Measurements from ENCODE around the gene KRTAP5-4. TPM values are rescaled to one million over a fixed set of nuclear protein-coding genes. Genes with fewer than 3 reads are reported as not detected.
"Not testable (repeated sequence)": the region's sequence is repeated elsewhere in the genome, so short reads cannot be mapped to it uniquely, and the experiment has no call there.

The KRTAP5-4 gene
- total RNA-seq, 1 donor from 2014 or later = not detected

DNA sequence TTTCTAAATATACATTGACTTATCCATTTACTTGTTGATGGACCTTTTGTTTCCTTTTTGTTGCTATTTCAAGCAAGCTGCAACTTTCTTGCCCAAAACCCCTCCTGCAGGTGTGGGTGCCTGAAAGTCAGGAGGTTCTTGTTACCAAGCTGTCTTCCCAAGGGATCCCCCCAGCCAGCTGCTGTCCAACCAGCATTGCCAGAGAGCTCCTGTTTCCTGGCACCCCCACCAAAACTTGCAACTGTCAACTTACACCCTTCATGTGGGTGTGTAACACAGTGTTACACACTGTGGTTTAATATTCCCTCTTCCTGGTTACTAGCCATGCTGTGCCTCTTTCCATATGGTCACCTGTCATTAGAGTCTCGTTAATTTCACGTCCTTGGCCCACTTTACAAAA, 35.2 kb downstream of the KRTAP5-4 start:
- TF ChIP-seq, protein P1, sequence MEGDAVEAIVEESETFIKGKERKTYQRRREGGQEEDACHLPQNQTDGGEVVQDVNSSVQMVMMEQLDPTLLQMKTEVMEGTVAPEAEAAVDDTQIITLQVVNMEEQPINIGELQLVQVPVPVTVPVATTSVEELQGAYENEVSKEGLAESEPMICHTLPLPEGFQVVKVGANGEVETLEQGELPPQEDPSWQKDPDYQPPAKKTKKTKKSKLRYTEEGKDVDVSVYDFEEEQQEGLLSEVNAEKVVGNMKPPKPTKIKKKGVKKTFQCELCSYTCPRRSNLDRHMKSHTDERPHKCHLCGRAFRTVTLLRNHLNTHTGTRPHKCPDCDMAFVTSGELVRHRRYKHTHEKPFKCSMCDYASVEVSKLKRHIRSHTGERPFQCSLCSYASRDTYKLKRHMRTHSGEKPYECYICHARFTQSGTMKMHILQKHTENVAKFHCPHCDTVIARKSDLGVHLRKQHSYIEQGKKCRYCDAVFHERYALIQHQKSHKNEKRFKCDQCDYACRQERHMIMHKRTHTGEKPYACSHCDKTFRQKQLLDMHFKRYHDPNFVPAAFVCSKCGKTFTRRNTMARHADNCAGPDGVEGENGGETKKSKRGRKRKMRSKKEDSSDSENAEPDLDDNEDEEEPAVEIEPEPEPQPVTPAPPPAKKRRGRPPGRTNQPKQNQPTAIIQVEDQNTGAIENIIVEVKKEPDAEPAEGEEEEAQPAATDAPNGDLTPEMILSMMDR (conservative IDR thresholded peaks at IDR 0.05) = no peak
- Mint-ChIP-seq H3K4me3 (no peak overlapping the region), H3K36me3 (ENCODE audit: low read depth) (no peaks in the 10 kb centered on the region), H3K27me3 (ENCODE audit: low read depth) (peaks cover 36% of the 10 kb centered on the region), H3K27ac (ENCODE audit: unreplicated experiment) (no peak overlapping the region), H3K4me1 (no peaks in the 10 kb centered on the region), H3K9me3 (peaks cover 4% of the 10 kb centered on the region)
- DNase-seq (ENCODE audit: low read depth, low spot score) = no peak

DNA sequence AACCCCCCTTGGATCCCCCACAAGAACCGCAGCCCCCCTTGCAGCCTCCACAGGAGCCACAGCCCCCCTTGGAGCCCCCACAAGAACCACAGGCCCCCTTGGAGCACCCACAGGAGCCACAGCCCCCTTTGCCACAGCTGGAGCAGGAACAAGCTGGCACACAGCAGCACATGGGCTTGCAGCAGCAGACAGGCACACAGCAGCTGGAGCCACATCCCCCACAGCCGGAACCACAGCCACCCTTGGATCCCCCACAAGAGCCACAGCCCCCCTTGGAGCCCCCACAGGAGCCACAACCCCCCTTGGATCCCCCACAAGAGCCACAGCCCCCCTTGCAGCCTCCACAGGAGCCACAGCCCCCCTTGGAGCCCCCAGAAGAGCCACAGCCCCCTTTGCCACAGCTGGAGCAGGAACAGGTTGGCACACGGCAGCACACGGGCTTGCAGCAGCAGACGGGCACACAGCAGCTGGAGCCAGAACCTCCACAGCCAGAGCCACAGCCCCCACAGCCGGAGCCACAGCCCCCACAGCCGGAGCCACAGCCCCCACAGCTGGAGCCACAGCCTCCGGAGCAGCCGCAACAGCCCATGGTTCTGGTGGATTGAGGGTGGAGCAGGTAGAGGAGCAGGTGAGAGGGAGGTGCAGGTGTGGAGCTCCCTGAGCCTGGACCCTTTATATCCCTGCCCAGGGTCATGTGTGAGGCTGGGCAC, 37.1 kb downstream of the KRTAP5-4 start, which contains the start of gene KRTAP5-1:
TSS of gene KRTAP5-1 (minus strand) at position 623 of the 710 bp plus-strand sequence. CDS start at position 589, 34 bp downstream.
- peaks cover 27% of the 10 kb centered on the region for H3K27me3 Mint-ChIP-seq (ENCODE audit: low read depth)
- H3K9me3 Mint-ChIP-seq; H3K4me3 Mint-ChIP-seq; DNase-seq (ENCODE audit: low read depth, low spot score); H3K4me1 Mint-ChIP-seq; H3K36me3 Mint-ChIP-seq (ENCODE audit: low read depth); H3K27ac Mint-ChIP-seq (ENCODE audit: unreplicated experiment): not testable (repeated sequence)

DNA sequence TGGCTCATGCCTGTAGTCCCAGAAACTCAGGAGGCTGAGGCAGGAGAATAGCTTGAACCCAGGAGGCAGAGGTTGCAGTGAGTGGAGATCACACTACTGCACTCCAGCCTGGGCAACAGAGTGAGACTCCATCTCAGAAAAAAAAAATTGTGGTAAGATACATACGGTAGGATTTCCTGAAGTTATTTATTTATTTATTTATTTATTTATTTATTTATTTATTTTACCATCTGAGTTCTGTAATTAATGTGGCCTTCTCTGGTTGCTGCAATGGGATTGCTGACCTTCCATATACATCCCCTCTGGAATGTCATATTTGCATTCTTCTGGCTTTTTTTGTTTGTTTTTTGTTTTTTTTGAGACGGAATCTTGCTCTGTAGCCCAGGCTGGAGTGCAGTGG, 39.0 kb downstream of the KRTAP5-4 start:
- H3K4me3 Mint-ChIP-seq; H3K27ac Mint-ChIP-seq (ENCODE audit: unreplicated experiment); DNase-seq (ENCODE audit: low read depth, low spot score); H3K4me1 Mint-ChIP-seq; H3K36me3 Mint-ChIP-seq (ENCODE audit: low read depth); H3K9me3 Mint-ChIP-seq: not testable (repeated sequence)
- H3K27me3 Mint-ChIP-seq (ENCODE audit: low read depth) = peaks cover 31% of the 10 kb centered on the region

DNA sequence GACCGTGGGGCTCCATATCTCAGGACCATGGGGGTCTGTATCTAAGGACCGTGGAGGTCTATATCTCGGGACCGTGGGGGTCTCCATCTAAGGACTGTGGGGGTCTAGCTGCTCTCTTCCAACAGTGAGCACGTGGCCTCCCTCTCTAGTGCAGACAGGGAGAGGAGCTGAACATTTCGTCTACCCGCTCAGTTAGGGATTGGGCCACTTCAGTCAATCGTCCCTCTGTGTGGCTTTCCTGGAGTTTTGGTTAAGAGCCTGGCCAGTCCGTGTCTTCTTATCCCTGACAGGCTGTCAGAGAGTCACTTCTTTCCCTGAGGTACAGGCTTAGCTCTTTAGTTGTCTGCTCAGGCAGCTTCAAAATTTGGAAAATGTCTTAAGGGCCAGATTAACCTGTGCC, 40.0 kb downstream of the KRTAP5-4 start:
- H3K36me3 Mint-ChIP-seq (ENCODE audit: low read depth) = no peaks in the 10 kb centered on the region
- H3K27ac Mint-ChIP-seq (ENCODE audit: unreplicated experiment) = no peak overlapping the region
- no peak overlapping the region for H3K4me3 Mint-ChIP-seq
- H3K27me3 Mint-ChIP-seq (ENCODE audit: low read depth) = peaks cover 28% of the 10 kb centered on the region
- no peaks in the 10 kb centered on the region for H3K4me1 Mint-ChIP-seq
- TF ChIP-seq, protein P1 (conservative IDR thresholded peaks at IDR 0.05) = no peak
- DNase-seq (ENCODE audit: low read depth, low spot score) = no peak
- H3K9me3 Mint-ChIP-seq = peaks cover 10% of the 10 kb centered on the region

DNA sequence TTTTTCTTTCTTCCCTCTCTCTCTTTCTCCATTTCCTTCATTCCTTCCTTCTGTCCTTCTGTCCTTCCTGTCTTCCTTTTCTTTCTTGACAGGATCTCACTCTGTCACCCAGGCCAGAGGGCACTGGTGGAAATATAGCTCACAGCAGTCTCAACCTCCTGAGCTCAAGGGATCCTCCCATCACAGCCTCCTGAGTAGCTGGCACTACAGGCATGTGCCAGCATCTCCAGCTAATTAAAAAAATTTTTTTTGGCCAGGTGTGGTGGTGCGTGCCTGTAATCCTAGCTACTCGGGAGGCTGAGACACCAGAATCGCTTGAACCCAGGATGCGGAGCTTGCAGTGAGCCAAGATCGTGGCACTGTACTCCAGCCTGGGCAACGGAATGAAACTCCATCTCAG, 45.1 kb downstream of the KRTAP5-4 start:
- no peak for DNase-seq (ENCODE audit: low read depth, low spot score)
- no peak overlapping the region for H3K27ac Mint-ChIP-seq (ENCODE audit: unreplicated experiment)
- H3K9me3 Mint-ChIP-seq = peaks cover 7% of the 10 kb centered on the region
- H3K4me3 Mint-ChIP-seq = no peak overlapping the region
- no peaks in the 10 kb centered on the region for H3K4me1 Mint-ChIP-seq
- H3K27me3 Mint-ChIP-seq (ENCODE audit: low read depth) = peaks cover 48% of the 10 kb centered on the region
- H3K36me3 Mint-ChIP-seq (ENCODE audit: low read depth) = no peaks in the 10 kb centered on the region
- TF ChIP-seq, protein P1 (conservative IDR thresholded peaks at IDR 0.05) = no peak

DNA sequence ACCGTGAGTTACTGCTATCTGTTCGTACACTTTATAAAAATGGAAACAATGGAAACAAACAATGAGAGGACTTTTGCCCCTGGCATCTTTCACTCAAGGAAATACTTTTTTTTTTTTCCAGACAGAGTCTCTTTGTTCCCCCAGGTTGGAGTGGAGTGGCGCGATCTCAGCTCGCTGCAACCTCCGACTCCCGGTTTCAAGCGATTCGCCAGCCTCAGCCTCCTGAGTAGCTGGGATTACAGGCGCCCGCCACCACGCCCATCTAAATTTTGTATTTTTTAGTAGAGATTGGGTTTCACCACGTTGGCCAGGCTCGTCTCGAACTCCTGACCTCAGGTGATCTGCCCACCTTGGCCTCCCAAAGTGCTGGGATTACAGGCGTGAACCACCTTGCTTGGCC, 46.2 kb downstream of the KRTAP5-4 start:
- H3K27ac Mint-ChIP-seq (ENCODE audit: unreplicated experiment) = not testable (repeated sequence)
- peaks cover 50% of the 10 kb centered on the region for H3K27me3 Mint-ChIP-seq (ENCODE audit: low read depth)

DNA sequence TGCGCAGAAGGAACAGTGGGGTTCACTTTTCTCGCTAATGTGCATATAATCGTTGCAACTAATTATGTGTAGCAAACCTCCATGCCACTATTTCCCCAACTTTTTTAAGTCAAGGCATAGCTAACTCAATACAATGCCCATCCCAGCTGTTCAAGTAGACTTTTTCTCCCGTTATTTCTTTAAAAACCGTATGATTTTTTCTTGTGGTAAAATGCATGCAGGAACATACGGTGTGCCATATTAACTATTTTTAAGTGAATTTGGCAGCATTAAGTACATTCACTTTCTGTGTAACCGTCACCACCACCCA, 47.0 kb downstream of the KRTAP5-4 start:
- no peaks in the 10 kb centered on the region for H3K36me3 Mint-ChIP-seq (ENCODE audit: low read depth)
- no peak overlapping the region for H3K27ac Mint-ChIP-seq (ENCODE audit: unreplicated experiment)
- DNase-seq (ENCODE audit: low read depth, low spot score) = no peak
- peaks cover 3% of the 10 kb centered on the region for H3K9me3 Mint-ChIP-seq
- TF ChIP-seq, protein P1 (conservative IDR thresholded peaks at IDR 0.05) = no peak
- no peaks in the 10 kb centered on the region for H3K4me1 Mint-ChIP-seq
- H3K4me3 Mint-ChIP-seq = peak overlapping the region; percentile 65
- peaks cover 58% of the 10 kb centered on the region for H3K27me3 Mint-ChIP-seq (ENCODE audit: low read depth)

More for the DNA sequence above, 46.2 kb downstream of the KRTAP5-4 start:
- peak overlapping the region; percentile 65 for H3K4me3 Mint-ChIP-seq
- not testable (repeated sequence) for H3K4me1 Mint-ChIP-seq; DNase-seq (ENCODE audit: low read depth, low spot score); H3K36me3 Mint-ChIP-seq (ENCODE audit: low read depth); H3K9me3 Mint-ChIP-seq

Data from neural crest cell (in vitro differentiated cells).